OCI-LY7 (cell line): ENCODE measurements around the gene NCKAP5L. TPM values are rescaled to one million over a fixed set of nuclear protein-coding genes. Genes with fewer than 3 reads are reported as not detected.

Experiments used
- BruUV-seq: library from RNA; stranded (reverse); fragments of 400-500 nt; replicated peaks from 2 replicates; lab custom pipeline; 2021; lab: Mats Ljungman, UMichigan
- CTCF ChIA-PET: fragments of 300-600 bp; sonication (Branson Sonifier 250); formaldehyde crosslinking; loops from one replicate; lab custom pipeline; 2022; ENCODE audit warnings: antibody characterized with exemption; ENCODE audit not compliant: unreplicated experiment; lab: Charles Lee
- POLR2A ChIA-PET: fragments of 300-600 bp; sonication (Branson Sonifier 250); formaldehyde crosslinking; loops from one replicate; lab custom pipeline; 2022; ENCODE audit warnings: antibody characterized with exemption; lab: Charles Lee
- DNase-seq: peaks from one replicate; pipeline ENCODE4 v3.0.0-alpha.2; 2015; ENCODE audit warnings: low spot score
- H2AFZ ChIP-seq: fragments of 200-600 bp; sonication (generic), shearing (Covaris generic); 2 replicates; pipeline ENCODE4 v1.6.1; 2014; ENCODE audit warnings: mild to moderate bottlenecking, antibody characterized with exemption, low read length, moderate library complexity
- H3K27ac ChIP-seq: fragments of 200-600 bp; sonication (generic); 2 replicates; pipeline ENCODE4 v1.5.1; 2014; ENCODE audit warnings: mixed run types, low read depth, mild to moderate bottlenecking, moderate library complexity, low read length, inconsistent platforms; ENCODE audit not compliant: poor library complexity, severe bottlenecking
- H3K36me3 ChIP-seq: fragments of 200-600 bp; sonication (generic); 2 replicates; pipeline ENCODE4 v1.6.1; 2014; ENCODE audit warnings: mild to moderate bottlenecking, antibody characterized with exemption, low read length, moderate library complexity, mixed read lengths; ENCODE audit not compliant: insufficient read depth
- H3K4me1 ChIP-seq: fragments of 200-600 bp; sonication (generic); 2 replicates; pipeline ENCODE4 v1.5.1; 2014; ENCODE audit warnings: mild to moderate bottlenecking, low read length; ENCODE audit not compliant: insufficient read depth, poor library complexity, severe bottlenecking
- H3K4me2 ChIP-seq: fragments of 200-600 bp; sonication (generic); 2 replicates; pipeline ENCODE4 v1.6.1; 2014; ENCODE audit warnings: mild to moderate bottlenecking, low read length
- H3K4me3 ChIP-seq: fragments of 200-600 bp; sonication (generic); 2 replicates; pipeline ENCODE4 v1.5.1; 2014; ENCODE audit warnings: mild to moderate bottlenecking, low read depth, low read length; ENCODE audit not compliant: poor library complexity, severe bottlenecking
- H3K79me2 ChIP-seq: fragments of 200-600 bp; sonication (generic); 2 replicates; pipeline ENCODE4 v1.6.1; 2016; ENCODE audit warnings: low read depth, mild to moderate bottlenecking, low read length, moderate library complexity, mixed read lengths; ENCODE audit not compliant: insufficient read depth
- H3K9me2 ChIP-seq: fragments of 200-600 bp; sonication (generic); 2 replicates; pipeline ENCODE4 v1.6.1; 2016; ENCODE audit warnings: mild to moderate bottlenecking, low read length, mixed read lengths; ENCODE audit not compliant: insufficient read depth
- H3K9me3 ChIP-seq: fragments of 200-600 bp; sonication (generic); 2 replicates; pipeline ENCODE4 v1.6.1; 2014; ENCODE audit warnings: mild to moderate bottlenecking, mixed run types, low read length, mixed read lengths
- H4K20me1 ChIP-seq: fragments of 200-600 bp; sonication (generic); 2 replicates; pipeline ENCODE4 v1.6.1; 2014; ENCODE audit warnings: mild to moderate bottlenecking, antibody characterized with exemption, low read length, moderate library complexity, mixed read lengths; ENCODE audit not compliant: insufficient read depth
- EZH2phosphoT487 ChIP-seq: fragments of 200-600 bp; sonication (generic); IDR thresholded peaks from 2 replicates; pipeline ENCODE4 v1.6.1; 2018; ENCODE audit warnings: low read depth, borderline replicate concordance, mild to moderate bottlenecking, mixed run types, antibody characterized with exemption, low read length, moderate library complexity, mixed read lengths
- intact Hi-C: fragments of 100-400 bp; cut with micrococcal nuclease; formaldehyde crosslinking; loops from one replicate; pipeline ENCODE4 v1.10.0; 2022; ENCODE audit not compliant: unreplicated experiment
- total RNA-seq, 2 experiments: library from RNA; depleted of rRNA in 1 of 2; stranded (reverse); fragments of >200 nt in 1 of 2; shearing (Covaris generic) in 1 of 2; gene quantifications; 2 replicates each; pipeline ENCODE4 v1.2.3, GENCODE V29; 2014 to 2022
- TF ChIP-seq, protein P1 (sequence below): fragments of 200-600 bp; sonication (generic); conservative IDR thresholded peaks from 2 replicates; pipeline ENCODE4 v1.5.1; 2014; ENCODE audit warnings: mild to moderate bottlenecking, antibody characterized with exemption, low read length, moderate library complexity, mixed read lengths

Gene NCKAP5L
- total RNA-seq, 2 experiments from 2014 or later, result 4.6 to 12.2 TPM

DNA sequence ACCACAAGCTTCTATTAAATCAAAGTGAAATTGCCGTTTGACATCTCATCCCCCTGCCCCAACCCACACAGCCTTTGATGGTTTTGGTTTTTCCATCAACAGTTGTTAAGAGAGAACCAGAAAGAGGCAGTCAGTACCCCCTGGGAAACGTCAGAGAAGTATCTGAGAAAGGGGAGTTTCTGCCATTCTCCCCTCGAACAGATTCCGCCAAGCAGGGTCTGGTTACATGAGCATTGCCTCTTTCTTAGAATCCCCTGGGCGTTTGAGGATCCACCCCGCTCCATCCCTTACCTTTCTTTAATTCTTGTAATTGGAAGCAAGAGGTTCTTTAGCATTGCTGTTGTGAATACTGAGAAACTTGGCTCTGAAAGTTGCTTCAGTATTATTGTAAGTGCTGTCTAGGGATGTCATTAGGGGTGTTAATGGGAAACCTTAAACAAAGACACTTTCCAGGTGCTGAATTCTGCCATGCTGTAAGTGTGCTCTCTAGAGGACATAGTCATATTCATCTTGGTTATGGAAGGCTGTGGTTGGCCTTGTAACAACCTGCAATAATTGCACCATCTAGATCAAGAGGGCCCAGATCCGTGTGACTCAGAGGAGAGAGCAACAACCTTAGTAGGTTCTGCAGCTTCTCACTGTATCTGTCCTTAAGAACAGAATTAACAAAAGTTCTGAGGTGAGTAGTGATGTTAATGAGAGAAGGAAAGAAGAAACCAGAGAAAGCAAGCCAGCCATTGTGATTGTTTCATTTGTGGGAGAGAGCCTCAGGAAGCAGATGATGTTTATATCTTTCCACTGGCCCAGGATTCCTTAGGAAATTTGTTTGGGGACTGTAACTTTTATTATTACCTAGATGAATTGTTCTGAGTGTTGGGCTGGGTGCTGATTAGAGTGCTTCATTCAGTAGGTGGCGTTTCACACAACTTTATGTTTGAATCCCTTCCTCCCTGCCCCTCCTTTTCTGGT is 77.9 kb downstream of the NCKAP5L start:
- intact Hi-C loops, result no loop called here
- DNase-seq, result peak; percentile 44
- ChIA-PET POLR2A (interaction anchor here (0.7 kb wide), 1 partner anchor 362 kb away, joined by 4 read pairs; the partner anchor contains the start of gene COX14), CTCF (interaction anchor here (0.6 kb wide), 1 partner anchor 82 kb away, joined by 3 read pairs; no protein-coding TSS in a partner anchor)
- no peaks in the 10 kb centered on the region for H3K9me3 ChIP-seq
- no peak for TF ChIP-seq EZH2phosphoT487
- TF ChIP-seq, protein P1, sequence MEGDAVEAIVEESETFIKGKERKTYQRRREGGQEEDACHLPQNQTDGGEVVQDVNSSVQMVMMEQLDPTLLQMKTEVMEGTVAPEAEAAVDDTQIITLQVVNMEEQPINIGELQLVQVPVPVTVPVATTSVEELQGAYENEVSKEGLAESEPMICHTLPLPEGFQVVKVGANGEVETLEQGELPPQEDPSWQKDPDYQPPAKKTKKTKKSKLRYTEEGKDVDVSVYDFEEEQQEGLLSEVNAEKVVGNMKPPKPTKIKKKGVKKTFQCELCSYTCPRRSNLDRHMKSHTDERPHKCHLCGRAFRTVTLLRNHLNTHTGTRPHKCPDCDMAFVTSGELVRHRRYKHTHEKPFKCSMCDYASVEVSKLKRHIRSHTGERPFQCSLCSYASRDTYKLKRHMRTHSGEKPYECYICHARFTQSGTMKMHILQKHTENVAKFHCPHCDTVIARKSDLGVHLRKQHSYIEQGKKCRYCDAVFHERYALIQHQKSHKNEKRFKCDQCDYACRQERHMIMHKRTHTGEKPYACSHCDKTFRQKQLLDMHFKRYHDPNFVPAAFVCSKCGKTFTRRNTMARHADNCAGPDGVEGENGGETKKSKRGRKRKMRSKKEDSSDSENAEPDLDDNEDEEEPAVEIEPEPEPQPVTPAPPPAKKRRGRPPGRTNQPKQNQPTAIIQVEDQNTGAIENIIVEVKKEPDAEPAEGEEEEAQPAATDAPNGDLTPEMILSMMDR, result peak; percentile 60
- no peak overlapping the region for H3K4me3 ChIP-seq
- no TSS peak for BruUV-seq
- H3K4me2 ChIP-seq, result peak overlapping the region; percentile 37
- H3K4me1 ChIP-seq, result peaks cover 61% of the 10 kb centered on the region
- no peaks in the 10 kb centered on the region for H3K9me2 ChIP-seq
- peaks cover 94% of the 10 kb centered on the region for H3K36me3 ChIP-seq
- H3K79me2 ChIP-seq, result peaks cover 91% of the 10 kb centered on the region
- H4K20me1 ChIP-seq, result peaks cover 44% of the 10 kb centered on the region
- no peak overlapping the region for H2AFZ ChIP-seq
- H3K27ac ChIP-seq, result peak overlapping the region; percentile 39

DNA sequence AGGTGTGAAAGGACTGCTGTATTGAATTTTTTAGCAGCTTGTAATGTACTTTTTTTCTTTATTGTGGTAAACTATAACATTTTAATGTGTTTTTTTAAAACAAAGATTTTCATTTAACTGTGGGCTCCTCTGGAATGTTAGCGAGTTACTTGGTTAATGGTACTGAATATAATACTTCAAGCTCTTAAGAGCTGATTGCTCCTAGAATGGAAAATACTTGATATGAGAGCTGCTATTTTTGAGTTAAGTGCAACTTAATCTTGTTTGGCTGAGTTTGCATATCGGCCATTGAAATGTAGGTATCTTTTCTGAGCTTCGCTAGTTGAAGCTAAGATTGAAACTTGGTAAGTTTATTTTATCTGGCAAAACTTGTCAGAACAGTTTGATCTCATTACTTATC is 79.4 kb downstream of the NCKAP5L start:
- TF ChIP-seq EZH2phosphoT487, result no peak
- TF ChIP-seq, protein P1, result no peak
- H3K4me1 ChIP-seq, result peaks cover 63% of the 10 kb centered on the region
- H3K4me2 ChIP-seq, result no peak overlapping the region
- peaks cover 55% of the 10 kb centered on the region for H4K20me1 ChIP-seq
- peaks cover 98% of the 10 kb centered on the region for H3K79me2 ChIP-seq
- intact Hi-C loops, result no loop called here
- H3K9me2 ChIP-seq, result no peaks in the 10 kb centered on the region
- no peak for DNase-seq
- no peak overlapping the region for H3K4me3 ChIP-seq
- POLR2A ChIA-PET, result interaction anchor here (1.0 to 1.6 kb wide), 4 partner anchors 9 to 95 kb away, joined by 3 to 8 read pairs (median 4); no protein-coding TSS in a partner anchor
- H3K36me3 ChIP-seq, result peaks cover 93% of the 10 kb centered on the region
- H2AFZ ChIP-seq, result no peak overlapping the region
- H3K27ac ChIP-seq, result no peak overlapping the region
- H3K9me3 ChIP-seq, result no peaks in the 10 kb centered on the region
- CTCF ChIA-PET, result no interaction called here
- BruUV-seq, result no TSS peak
